H1 (cell line): ENCODE data around the gene ATG7. TPM values are rescaled to one million over a fixed set of nuclear protein-coding genes. Genes with fewer than 3 reads are reported as not detected.

ENCODE experiments used
- CTCF ChIA-PET: fragments of 300-600 bp; sonication (Branson Sonifier 250); formaldehyde crosslinking; loops from one replicate; lab custom pipeline; 2021; ENCODE audit not compliant: partially characterized antibody; lab: Charles Lee
- POLR2A ChIA-PET: fragments of 300-600 bp; sonication (Branson Sonifier 250); formaldehyde crosslinking; loops from one replicate; lab custom pipeline; 2021; ENCODE audit warnings: inconsistent platforms; ENCODE audit not compliant: partially characterized antibody; lab: Charles Lee
- DNase-seq, 2 experiments: peaks; one replicate each; pipeline versions ENCODE4 v3.0.0 to v3.0.0-alpha.2; 2010 to 2022; ENCODE audit warnings: low spot score in 2 of 2, low read depth in 1 of 2, mixed read lengths in 1 of 2
- FAIRE-seq: peaks from 2 replicates; lab custom pipeline; 2011; peaks lifted over from hg19 to GRCh38; lab: Jason Lieb, UNC
- H2AFZ ChIP-seq: 2 replicates; pipeline ENCODE4 v1.8.1; 2012; ENCODE audit warnings: low read length, inconsistent platforms
- H2AK5ac ChIP-seq: 2 replicates; pipeline ENCODE4 v1.6.1; 2013; ENCODE audit warnings: low read depth, low read length
- H2BK120ac ChIP-seq: replicated peaks from 2 replicates; pipeline ENCODE3; 2013; ENCODE audit warnings: low read depth, low read length, inconsistent platforms
- H2BK12ac ChIP-seq: 2 replicates; pipeline ENCODE4 v1.6.1; 2013; ENCODE audit warnings: low read depth, low read length
- H2BK15ac ChIP-seq: 2 replicates; pipeline ENCODE4 v1.6.1; 2013; ENCODE audit warnings: low read length
- H2BK20ac ChIP-seq: 2 replicates; pipeline ENCODE4 v1.6.1; 2013; ENCODE audit warnings: low read length
- H2BK5ac ChIP-seq: 2 replicates; pipeline ENCODE4 v1.6.1; 2013; ENCODE audit warnings: low read depth, low read length
- H3K14ac ChIP-seq: 2 replicates; pipeline ENCODE4 v1.6.1; 2013; ENCODE audit warnings: inconsistent platforms; ENCODE audit not compliant: insufficient read length
- H3K18ac ChIP-seq: 2 replicates; pipeline ENCODE4 v1.6.1; 2013; ENCODE audit warnings: low read length; ENCODE audit errors: extremely low read depth
- H3K23ac ChIP-seq: 2 replicates; pipeline ENCODE4 v1.6.1; 2013; ENCODE audit warnings: inconsistent platforms; ENCODE audit not compliant: insufficient read length
- H3K23me2 ChIP-seq: 2 replicates; pipeline ENCODE4 v1.6.1; 2013; ENCODE audit warnings: low read depth, low read length
- H3K27ac ChIP-seq: 2 replicates; pipeline ENCODE4 v1.6.1; 2011; ENCODE audit warnings: low read depth, low read length, inconsistent platforms
- H3K27me3 ChIP-seq, 4 experiments: replicated peaks in 1 of 4; 1 replicate in 1 of 4; 2 replicates in 3 of 4; pipeline versions ENCODE4 v1.6.1 to v1.8.1; 2011 to 2013; ENCODE audit warnings: low read length in 3 of 4, mild to moderate bottlenecking in 3 of 4, inconsistent platforms in 2 of 4, mixed read lengths in 2 of 4, moderate library complexity in 1 of 4; ENCODE audit not compliant: control insufficient read depth in 3 of 4, insufficient read depth in 3 of 4; ENCODE audit errors: extremely low read depth in 1 of 4
- H3K36me3 ChIP-seq, 4 experiments: 2 replicates each; pipeline versions ENCODE4 v1.6.1 to v1.8.1; 2011 to 2013; ENCODE audit warnings: mild to moderate bottlenecking in 4 of 4, low read length in 3 of 4, moderate library complexity in 2 of 4, control low read depth in 1 of 4, inconsistent platforms in 1 of 4; ENCODE audit not compliant: insufficient read depth in 4 of 4, control insufficient read depth in 2 of 4
- H3K4ac ChIP-seq: replicated peaks from 2 replicates; pipeline ENCODE3; 2013; ENCODE audit warnings: low read length, low read depth, mixed read lengths, inconsistent platforms; ENCODE audit not compliant: insufficient read length
- H3K4me1 ChIP-seq, 4 experiments: replicated peaks in 1 of 4; 1 replicate in 1 of 4; 2 replicates in 3 of 4; pipeline versions ENCODE4 v1.6.1 to v1.8.1; 2011 to 2013; ENCODE audit warnings: low read length in 3 of 4, inconsistent platforms in 2 of 4, mixed read lengths in 1 of 4; ENCODE audit not compliant: insufficient read depth in 4 of 4, control insufficient read depth in 3 of 4
- H3K4me2 ChIP-seq, 2 experiments: 2 replicates each; pipeline versions ENCODE4 v1.6.1 to v1.8.1; 2011 to 2013; ENCODE audit warnings: low read depth in 2 of 2, low read length in 2 of 2, control low read depth in 1 of 2, inconsistent platforms in 1 of 2, mild to moderate bottlenecking in 1 of 2; ENCODE audit not compliant: insufficient read depth in 1 of 2
- H3K4me3 ChIP-seq, 4 experiments: fragments of 200-600, 300-600 bp in 1 of 4; sonication (generic), shearing (Covaris generic), sonication (Bioruptor Twin) in 1 of 4; 2 replicates each; pipeline versions ENCODE4 v1.5.1 to v1.8.1; 2011 to 2016; ENCODE audit warnings: low read length in 4 of 4, low read depth in 3 of 4, control low read depth in 2 of 4, inconsistent platforms in 2 of 4, mild to moderate bottlenecking in 2 of 4, mixed read lengths in 1 of 4, moderate library complexity in 1 of 4; ENCODE audit not compliant: insufficient read depth in 2 of 4; ENCODE audit errors: extremely low read depth in 1 of 4
- H3K56ac ChIP-seq: replicated peaks from 2 replicates; pipeline ENCODE3; 2013; ENCODE audit warnings: low read depth, mild to moderate bottlenecking, mixed read lengths, low read length, inconsistent platforms; ENCODE audit not compliant: insufficient read length
- H3K79me1 ChIP-seq: 2 replicates; pipeline ENCODE4 v1.6.1; 2013; ENCODE audit warnings: low read depth, low read length, control low read depth
- H3K79me2 ChIP-seq, 2 experiments: 2 replicates each; pipeline versions ENCODE4 v1.6.1 to v1.8.1; 2012 to 2013; ENCODE audit warnings: low read length in 2 of 2, mild to moderate bottlenecking in 2 of 2, inconsistent platforms in 1 of 2; ENCODE audit not compliant: insufficient read depth in 2 of 2, control insufficient read depth in 1 of 2
- H3K9ac ChIP-seq, 4 experiments: replicated peaks in 1 of 4; 1 replicate in 1 of 4; 2 replicates in 3 of 4; pipeline versions ENCODE4 v1.6.1 to v1.8.1; 2011 to 2013; ENCODE audit warnings: low read depth in 3 of 4, low read length in 3 of 4, control low read depth in 2 of 4, mild to moderate bottlenecking in 2 of 4, moderate library complexity in 2 of 4, inconsistent platforms in 1 of 4; ENCODE audit errors: extremely low read depth in 1 of 4
- H3K9me3 ChIP-seq, 2 experiments: 2 replicates each; pipeline versions ENCODE4 v1.6.1 to v1.8.1; 2012 to 2013; ENCODE audit warnings: mild to moderate bottlenecking in 2 of 2, moderate library complexity in 2 of 2, control low read depth in 1 of 2, inconsistent platforms in 1 of 2, low read depth in 1 of 2, low read length in 1 of 2, mixed read lengths in 1 of 2; ENCODE audit not compliant: insufficient read depth in 2 of 2
- H4K20me1 ChIP-seq, 2 experiments: replicated peaks in 1 of 2; 2 replicates each; pipeline versions ENCODE3 to v1.8.1; 2011 to 2013; ENCODE audit warnings: inconsistent platforms in 2 of 2, low read length in 2 of 2, mild to moderate bottlenecking in 1 of 2; ENCODE audit not compliant: insufficient read depth in 2 of 2, control insufficient read depth in 1 of 2
- H4K5ac ChIP-seq: 2 replicates; pipeline ENCODE4 v1.6.1; 2013; ENCODE audit warnings: low read length, low read depth, mixed read lengths, inconsistent platforms; ENCODE audit not compliant: insufficient read length
- H4K8ac ChIP-seq: 2 replicates; pipeline ENCODE4 v1.8.0; 2013; ENCODE audit warnings: mild to moderate bottlenecking, moderate library complexity, low read length, inconsistent platforms; ENCODE audit not compliant: insufficient read depth; ENCODE audit errors: extremely low read depth
- H4K91ac ChIP-seq: replicated peaks from 2 replicates; pipeline ENCODE3; 2013; ENCODE audit warnings: low read length, mixed read lengths, inconsistent platforms; ENCODE audit not compliant: insufficient read length
- ATF2 ChIP-seq: IDR thresholded peaks from 2 replicates; pipeline ENCODE4 v1.6.1; 2012; ENCODE audit warnings: low read length, inconsistent platforms
- ATF3 ChIP-seq: IDR thresholded peaks from 2 replicates; pipeline ENCODE4 v1.6.1; 2011; ENCODE audit warnings: low read depth, mild to moderate bottlenecking, low read length; ENCODE audit not compliant: insufficient read depth
- CHD2 ChIP-seq: IDR thresholded peaks from 2 replicates; pipeline ENCODE4 v1.6.1; 2012; ENCODE audit warnings: low read length, improper control_type of control experiment
- GTF2F1 ChIP-seq: IDR thresholded peaks from 2 replicates; pipeline ENCODE4 v1.6.1; 2012; ENCODE audit warnings: low read depth, low read length, improper control_type of control experiment, borderline replicate concordance
- JUND ChIP-seq: IDR thresholded peaks from 2 replicates; pipeline ENCODE4 v1.6.1; 2011; ENCODE audit warnings: mild to moderate bottlenecking, improper control_type of control experiment, low read length
- RBBP5 ChIP-seq: IDR thresholded peaks from 2 replicates; pipeline ENCODE4 v1.7.1; 2012; ENCODE audit warnings: low read depth, mild to moderate bottlenecking, inconsistent platforms, low read length, moderate library complexity, borderline replicate concordance
- TCF12 ChIP-seq: IDR thresholded peaks from 2 replicates; pipeline ENCODE4 v1.6.1; 2011; ENCODE audit warnings: low read depth, mild to moderate bottlenecking, low read length
- USF2 ChIP-seq: IDR thresholded peaks from 2 replicates; pipeline ENCODE4 v1.6.1; 2011; ENCODE audit warnings: low read length, improper control_type of control experiment
- YY1 ChIP-seq: IDR thresholded peaks from 2 replicates; pipeline ENCODE4 v1.6.1; 2011; ENCODE audit warnings: low read depth, mild to moderate bottlenecking, low read length
- WGBS, 2 experiments: shearing (Covaris generic) in 1 of 2; methylation state at CpG; one replicate each; pipeline versions ENCODE4 v1.1.6 to v1.1.7; 2013 to 2015; ENCODE audit warnings: low lambda C conversion rate in 2 of 2, mixed read lengths in 2 of 2, inconsistent platforms in 1 of 2, low coverage in 1 of 2, missing lambda C conversion rate in 1 of 2; ENCODE audit not compliant: insufficient replicate concordance in 2 of 2, insufficient coverage in 1 of 2, insufficient read length in 1 of 2; ENCODE audit errors: extremely low coverage in 1 of 2, missing lambda C conversion rate in 1 of 2; 5-methylcytosine and 5-hydroxymethylcytosine counted together
- polyA plus RNA-seq, 7 experiments: library from polyadenylated mRNA; depleted of rRNA in 3 of 7; stranded (reverse) in 5 of 7; unstranded in 2 of 7; fragments of >200 nt in 5 of 7; fragments of 200-250 nt in 2 of 7; gene quantifications; 1 replicate in 5 of 7; 2 replicates in 1 of 7; 4 replicates in 1 of 7; pipeline versions ENCODE4 v1.2.1 to v1.2.3, GENCODE V29; 2011 to 2013; ENCODE audit warnings: missing spikeins in 2 of 7, mixed read lengths in 2 of 7
- total RNA-seq: library from RNA; stranded (reverse); fragmentation: NEBNext Ultra II Directional; extraction: Animal tissue kit (Norgen Biotek cat#: 25700); gene quantifications from 2 replicates; pipeline ENCODE4 v1.2.1, GENCODE V29; 2021

ATG7 gene
- total and polyA plus RNA-seq, 2 of the 8 experiments (the other 6 are each of a cell fraction or from before 2014, with no cell fraction given), result 15.0 to 19.1 TPM

- H3K9ac ChIP-seq, result no peak overlapping the region
- no peak overlapping the region for H2BK120ac ChIP-seq
- TF ChIP-seq YY1 (no peak), USF2 (no peak), ATF3 (no peak), ATF2 (no peak), GTF2F1 (no peak), JUND (no peak), CHD2 (no peak), TCF12 (no peak), RBBP5 (no peak)
- TF ChIP-seq, all 59 proteins: peak for 0
- no peak for FAIRE-seq
- no peaks in the 10 kb centered on the region for H3K79me2 ChIP-seq
- DNase-seq, result no peak
- H4K20me1 ChIP-seq, result peaks cover 0 to 1% of the 10 kb centered on the region in 2 experiments
- H2BK15ac ChIP-seq, result no peak overlapping the region
- peaks cover 0 to 7% (median 6%) of the 10 kb centered on the region in 4 experiments; a peak in 6 of 8 replicates for H3K36me3 ChIP-seq
- no peak overlapping the region for H2BK20ac ChIP-seq
- no peak overlapping the region for H3K27ac ChIP-seq
- no peak overlapping the region for H3K4ac ChIP-seq
- H3K4me3 ChIP-seq, result no peak overlapping the region
- H3K23ac ChIP-seq, result no peak overlapping the region
- no peak overlapping the region for H4K8ac ChIP-seq
- no peak overlapping the region for H2BK12ac ChIP-seq
- H3K23me2 ChIP-seq, result no peaks in the 10 kb centered on the region
- no peak overlapping the region for H4K91ac ChIP-seq
- CTCF ChIA-PET, result interaction anchor here (0.9 to 2.5 kb wide), 2 partner anchors 27 to 73 kb away, joined by 3 to 7 read pairs; no protein-coding TSS in a partner anchor
- no peak overlapping the region for H3K18ac ChIP-seq
- no peak overlapping the region for H2BK5ac ChIP-seq
- H2AFZ ChIP-seq, result no peak overlapping the region
- no peaks in the 10 kb centered on the region for H3K27me3 ChIP-seq
- POLR2A ChIA-PET, result interaction anchor here (0.8 kb wide), 1 partner anchor 35 kb away, joined by 3 read pairs; no protein-coding TSS in a partner anchor
- no peak overlapping the region for H3K56ac ChIP-seq
- no peak overlapping the region for H4K5ac ChIP-seq
- no peak overlapping the region for H2AK5ac ChIP-seq
- no peak overlapping the region for H3K14ac ChIP-seq
- H3K4me1 ChIP-seq, result no peaks in the 10 kb centered on the region
- H3K4me2 ChIP-seq, result no peak overlapping the region
- no peaks in the 10 kb centered on the region for H3K79me1 ChIP-seq
- 92% methylated on average over 6 of the region's 6 CpGs; no CpG with 5 or more reads in 1 of the 2 experiments for WGBS, 2 experiments
- H3K9me3 ChIP-seq, result no peaks in the 10 kb centered on the region
Observed at GRCh38 chr3:11307830-11308432, 35.7 kb downstream of the ATG7 start.
